Adrenal gland (tissue), 5 donors: ENCODE results near the gene B9D2.

Source experiments
- CTCF ChIP-seq, 6 experiments: fragments of 450-650 bp in 4 of 6; fragments of 200-600 bp in 2 of 6; sonication (generic) in 1 of 6; IDR thresholded peaks; 1 replicate in 5 of 6; 2 replicates in 1 of 6; pipeline versions ENCODE4 v1.5.1 to v1.8.0; 2016 to 2021; ENCODE audit warnings: antibody characterized with exemption in 6 of 6, mild to moderate bottlenecking in 2 of 6, moderate library complexity in 1 of 6
- POLR2A ChIP-seq, 2 donors: fragments of 450-650 bp; IDR thresholded peaks; one replicate each; pipeline ENCODE4 v1.6.1; 2017; ENCODE audit warnings: antibody characterized with exemption in 2 of 2, mild to moderate bottlenecking in 2 of 2, moderate library complexity in 1 of 2
- donor health status: DM: no; HTN: no; CAD: no.

- TF ChIP-seq CTCF (IDR thresholded peaks at IDR 0.05) (no peak), POLR2A (IDR thresholded peaks at IDR 0.05) (no peak)
These were observed 35.6 kb upstream of the B9D2 start for GRCh38 chr19:41399525-41399924.
